B cell (primary cell): Measurements from ENCODE around the gene ANLN. TPM values are rescaled to one million over a fixed set of nuclear protein-coding genes. Genes with fewer than 3 reads are reported as not detected.

Source experiments
- ATAC-seq: fragments of 200-7000 bp; cut with Tn5 transposase; one replicate; pipeline ENCODE4 v1.10.0; 2021; ENCODE audit warnings: low read depth, mild to moderate bottlenecking, moderate number of reproducible peaks, moderate library complexity
- CTCF ChIA-PET: fragments of 350-600 bp; sonication (Branson Sonifier 250); formaldehyde crosslinking; loops from one replicate; lab custom pipeline; 2021; ENCODE audit warnings: antibody characterized with exemption, inconsistent platforms; lab: Charles Lee
- POLR2A ChIA-PET: fragments of 350-600 bp; sonication (Branson Sonifier 250); formaldehyde crosslinking; loops from one replicate; lab custom pipeline; 2021; ENCODE audit warnings: antibody characterized with exemption; lab: Charles Lee
- DNase-seq: peaks from one replicate; pipeline ENCODE4 v3.0.0; 2013
- H2AFZ ChIP-seq: 2 replicates; pipeline ENCODE4 v1.6.1; 2012; ENCODE audit warnings: mild to moderate bottlenecking, low read depth, low read length; ENCODE audit not compliant: insufficient read depth, poor library complexity, severe bottlenecking
- H3K27ac ChIP-seq, 2 donors: 1 replicate in 1 of 2; 2 replicates in 1 of 2; pipeline ENCODE4 v1.5.1; 2012 to 2013; ENCODE audit warnings: low read length in 2 of 2, mild to moderate bottlenecking in 2 of 2, moderate library complexity in 1 of 2
- H3K27me3 ChIP-seq, 4 experiments: fragments of 200-600 bp in 1 of 4; sonication (generic) in 1 of 4; replicated peaks in 1 of 4; 1 replicate in 2 of 4; 2 replicates in 2 of 4; pipeline versions ENCODE4 v1.6.1 to v1.7.0; 2013 to 2016; ENCODE audit warnings: low read length in 3 of 4, mild to moderate bottlenecking in 2 of 4, mixed read lengths in 1 of 4, moderate library complexity in 1 of 4; ENCODE audit not compliant: insufficient read depth in 4 of 4, control insufficient read depth in 3 of 4; ENCODE audit errors: control extremely low read depth in 1 of 4
- H3K36me3 ChIP-seq, 2 experiments: replicated peaks in 1 of 2; 1 replicate in 1 of 2; 2 replicates in 1 of 2; pipeline versions ENCODE4 v1.6.1 to v1.7.1; 2013; ENCODE audit warnings: low read length in 1 of 2; ENCODE audit not compliant: insufficient read depth in 2 of 2, control insufficient read depth in 1 of 2; ENCODE audit errors: control extremely low read depth in 1 of 2, extremely low read depth in 1 of 2
- H3K4me1 ChIP-seq, 2 donors: fragments of 200-600 bp in 1 of 2; sonication (generic) in 1 of 2; 1 replicate in 1 of 2; 2 replicates in 1 of 2; pipeline versions ENCODE4 v1.5.1 to v1.6.1; 2013 to 2017; ENCODE audit warnings: low read length in 2 of 2; ENCODE audit not compliant: control insufficient read depth in 2 of 2, insufficient read depth in 2 of 2
- H3K4me2 ChIP-seq: replicated peaks from 2 replicates; pipeline ENCODE3; 2012; ENCODE audit warnings: mild to moderate bottlenecking, low read depth, low read length; ENCODE audit not compliant: poor library complexity, severe bottlenecking
- H3K4me3 ChIP-seq, 5 experiments: fragments of 200-600 bp in 1 of 5; sonication (generic) in 1 of 5; 1 replicate in 3 of 5; 2 replicates in 2 of 5; pipeline versions ENCODE4 v1.5.1 to v1.7.0; 2011 to 2016; ENCODE audit warnings: low read length in 4 of 5, mild to moderate bottlenecking in 4 of 5, low read depth in 2 of 5, control low read depth in 1 of 5, moderate library complexity in 1 of 5; ENCODE audit not compliant: insufficient read depth in 1 of 5; ENCODE audit errors: control extremely low read depth in 1 of 5, extremely low read depth in 1 of 5
- H3K79me2 ChIP-seq: fragments of 200-600 bp; sonication (generic); one replicate; pipeline ENCODE4 v1.6.0; 2016; ENCODE audit warnings: low read length; ENCODE audit not compliant: control insufficient read depth, insufficient read depth
- H3K9ac ChIP-seq: fragments of 200-600 bp; sonication (generic); 2 replicates; pipeline ENCODE4 v1.6.1; 2017; ENCODE audit warnings: mild to moderate bottlenecking, low read length, moderate library complexity
- H3K9me3 ChIP-seq, 3 donors: one replicate each; pipeline versions ENCODE4 v1.6.1 to v1.7.1; 2013; ENCODE audit warnings: low read length in 2 of 3; ENCODE audit not compliant: control insufficient read depth in 2 of 3, insufficient read depth in 1 of 3; ENCODE audit errors: control extremely low read depth in 1 of 3
- H4K20me1 ChIP-seq: 2 replicates; pipeline ENCODE4 v1.6.0; 2012; ENCODE audit warnings: mild to moderate bottlenecking, low read length; ENCODE audit not compliant: insufficient read depth, control insufficient read depth, poor library complexity, severe bottlenecking
- H3K27ac Mint-ChIP-seq: one replicate; pipeline ENCODE4 v1.8.0; 2021; ENCODE audit warnings: mixed read lengths
- H3K27me3 Mint-ChIP-seq: one replicate; pipeline ENCODE4 v1.8.0; 2021; ENCODE audit warnings: mixed read lengths
- H3K4me1 Mint-ChIP-seq: one replicate; pipeline ENCODE4 v1.8.0; 2021; ENCODE audit warnings: mixed read lengths
- H3K4me3 Mint-ChIP-seq: one replicate; pipeline ENCODE4 v1.8.0; 2021; ENCODE audit warnings: mixed read lengths
- H3K9me3 Mint-ChIP-seq: one replicate; pipeline ENCODE4 v1.8.0; 2022; ENCODE audit warnings: mixed read lengths; ENCODE audit not compliant: insufficient read depth
- EZH2 ChIP-seq: IDR thresholded peaks from 2 replicates; pipeline ENCODE4 v1.6.1; 2012; ENCODE audit warnings: borderline replicate concordance, low read depth, mild to moderate bottlenecking, moderate library complexity, low read length; ENCODE audit not compliant: insufficient read depth, poor library complexity, severe bottlenecking
- WGBS: methylation state at CpG from one replicate; pipeline ENCODE4 v1.1.5; 2013; ENCODE audit warnings: missing lambda C conversion rate; ENCODE audit not compliant: insufficient coverage; 5-methylcytosine and 5-hydroxymethylcytosine counted together
- intact Hi-C: fragments of 100-400 bp; cut with micrococcal nuclease; formaldehyde crosslinking; loops from one replicate; pipeline ENCODE4 v1.10.0; 2022
- polyA plus RNA-seq: library from polyadenylated mRNA; depleted of rRNA; stranded (reverse); fragments of >200 nt; gene quantifications from 2 replicates; pipeline ENCODE4 v1.2.3, GENCODE V29; 2012
- total RNA-seq, 2 donors: library from RNA; stranded (reverse); fragments of 120-200 nt in 1 of 2; gene quantifications; 1 replicate in 1 of 2; 2 replicates in 1 of 2; pipeline versions ENCODE4 v1.2.3 to v1.2.4, GENCODE V29; 2013 to 2022
- TF ChIP-seq, protein P1 (sequence below): fragments of 200-600 bp; IDR thresholded peaks from one replicate; pipeline ENCODE4 v1.8.0; 2022; ENCODE audit warnings: antibody characterized with exemption, mild to moderate bottlenecking

The ANLN gene
- total and polyA plus RNA-seq, 2 donors (not counting 1 experiment from before 2014, with no cell fraction given), result 0.19 to 0.32 TPM

DNA sequence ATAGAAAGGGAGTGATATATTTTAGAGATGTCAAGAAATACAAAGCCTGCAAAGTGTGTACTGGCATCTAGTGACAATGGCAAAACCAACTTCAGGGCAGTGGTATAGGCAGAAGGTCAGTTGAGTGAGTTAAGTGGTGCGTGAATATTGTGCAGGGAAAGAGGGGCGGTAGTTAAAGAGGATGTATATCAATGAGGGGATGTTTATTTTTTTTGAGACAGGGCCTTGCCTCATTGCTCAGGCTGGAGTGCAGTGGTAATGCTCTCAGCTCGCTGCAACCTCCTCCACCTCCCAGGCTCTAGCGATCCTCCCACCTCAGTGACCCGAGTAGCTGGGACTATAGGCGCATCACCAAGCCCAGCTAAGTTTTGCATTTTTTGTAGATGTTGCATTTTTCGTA, 13.8 kb downstream of the ANLN start:
- Mint-ChIP-seq H3K27ac (no peak overlapping the region), H3K4me3 (no peak overlapping the region), H3K4me1 (no peaks in the 10 kb centered on the region), H3K9me3 (no peaks in the 10 kb centered on the region), H3K27me3 (no peaks in the 10 kb centered on the region)
- no peak for TF ChIP-seq EZH2
- TF ChIP-seq, protein P1, sequence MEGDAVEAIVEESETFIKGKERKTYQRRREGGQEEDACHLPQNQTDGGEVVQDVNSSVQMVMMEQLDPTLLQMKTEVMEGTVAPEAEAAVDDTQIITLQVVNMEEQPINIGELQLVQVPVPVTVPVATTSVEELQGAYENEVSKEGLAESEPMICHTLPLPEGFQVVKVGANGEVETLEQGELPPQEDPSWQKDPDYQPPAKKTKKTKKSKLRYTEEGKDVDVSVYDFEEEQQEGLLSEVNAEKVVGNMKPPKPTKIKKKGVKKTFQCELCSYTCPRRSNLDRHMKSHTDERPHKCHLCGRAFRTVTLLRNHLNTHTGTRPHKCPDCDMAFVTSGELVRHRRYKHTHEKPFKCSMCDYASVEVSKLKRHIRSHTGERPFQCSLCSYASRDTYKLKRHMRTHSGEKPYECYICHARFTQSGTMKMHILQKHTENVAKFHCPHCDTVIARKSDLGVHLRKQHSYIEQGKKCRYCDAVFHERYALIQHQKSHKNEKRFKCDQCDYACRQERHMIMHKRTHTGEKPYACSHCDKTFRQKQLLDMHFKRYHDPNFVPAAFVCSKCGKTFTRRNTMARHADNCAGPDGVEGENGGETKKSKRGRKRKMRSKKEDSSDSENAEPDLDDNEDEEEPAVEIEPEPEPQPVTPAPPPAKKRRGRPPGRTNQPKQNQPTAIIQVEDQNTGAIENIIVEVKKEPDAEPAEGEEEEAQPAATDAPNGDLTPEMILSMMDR, result no peak
- WGBS, result 92% methylated on average over 3 of the region's 7 CpGs
- DNase-seq (no peak), ATAC-seq (no peak)
- Histone ChIP-seq H3K79me2 (no peaks in the 10 kb centered on the region), H3K27ac (no peak overlapping the region), H3K4me3 (no peak overlapping the region), H3K4me2 (no peak overlapping the region), H3K9me3 (no peaks in the 10 kb centered on the region), H4K20me1 (no peaks in the 10 kb centered on the region), H3K27me3 (no peaks in the 10 kb centered on the region), H3K36me3 (peaks cover 0 to 3% of the 10 kb centered on the region in 2 experiments), H3K4me1 (no peaks in the 10 kb centered on the region), H2AFZ (no peak overlapping the region), H3K9ac (no peak overlapping the region)
- intact Hi-C loops, result no loop called here
- ChIA-PET CTCF (no interaction called here), POLR2A (no interaction called here)

DNA sequence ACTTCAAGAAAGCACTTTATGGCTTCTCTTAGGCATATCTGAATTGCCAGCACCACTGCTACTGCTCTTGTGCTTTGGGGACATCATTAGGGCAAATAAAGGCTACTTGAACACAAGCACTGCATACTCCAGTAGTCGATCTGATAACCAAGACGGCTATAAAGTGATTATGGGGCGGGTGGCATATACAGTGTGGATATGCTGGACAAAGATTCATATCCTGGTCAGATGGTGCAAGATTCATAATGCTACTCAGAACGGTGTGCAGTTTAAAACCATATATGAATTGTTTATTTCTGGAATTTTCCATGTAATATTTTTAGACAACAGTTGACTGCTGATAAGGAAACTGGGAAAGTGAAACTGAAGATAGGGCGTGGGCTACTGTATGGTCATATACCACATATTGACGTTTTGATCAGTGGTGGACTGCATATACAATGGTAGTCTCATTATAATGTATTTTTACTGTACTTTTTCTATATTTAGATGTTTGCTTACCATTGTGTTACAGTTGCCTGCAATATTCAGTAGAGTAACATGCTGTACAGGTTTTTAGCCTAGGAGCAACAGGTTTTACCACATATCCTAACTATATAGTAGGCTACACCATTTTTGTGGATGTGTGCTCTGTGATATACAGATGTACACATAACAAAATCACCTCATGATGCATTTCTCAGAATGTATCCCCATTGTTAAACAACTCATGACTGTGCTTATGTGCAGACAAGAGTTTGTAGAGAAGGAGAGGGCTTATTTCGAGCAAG, 15.2 kb downstream of the ANLN start:
- WGBS, result 100% methylated on average over 4 of the region's 7 CpGs
- ChIA-PET CTCF (no interaction called here), POLR2A (no interaction called here)
- intact Hi-C loops, result no loop called here
- Histone ChIP-seq H3K36me3 (no peaks in the 10 kb centered on the region), H3K4me1 (no peaks in the 10 kb centered on the region), H3K4me3 (no peak overlapping the region), H2AFZ (no peak overlapping the region), H4K20me1 (no peaks in the 10 kb centered on the region), H3K4me2 (no peak overlapping the region), H3K79me2 (no peaks in the 10 kb centered on the region), H3K9me3 (no peaks in the 10 kb centered on the region), H3K27me3 (no peaks in the 10 kb centered on the region), H3K9ac (no peak overlapping the region), H3K27ac (no peak overlapping the region)
- TF ChIP-seq EZH2, result no peak
- TF ChIP-seq, protein P1, result no peak
- no peaks in the 10 kb centered on the region for H3K27me3 Mint-ChIP-seq
- no peak overlapping the region for H3K27ac Mint-ChIP-seq
- no peaks in the 10 kb centered on the region for H3K9me3 Mint-ChIP-seq
- ATAC-seq (no peak), DNase-seq (no peak)
- no peak overlapping the region for H3K4me3 Mint-ChIP-seq
- H3K4me1 Mint-ChIP-seq, result no peaks in the 10 kb centered on the region
